Putamen (tissue), 1 donor: ENCODE data around the gene AP2B1.
"Not testable (repeated sequence)": the region's sequence is repeated elsewhere in the genome, so short reads cannot be mapped to it uniquely, and the experiment has no call there.

Source experiments
- DNase-seq: peaks from one replicate; pipeline ENCODE4 v3.0.0-alpha.2; 2016; ENCODE audit warnings: low spot score

The AP2B1 gene

GRCh38 chr17:35748979-35749378 is 161.9 kb downstream of the AP2B1 start:
- no peak for DNase-seq

DNA sequence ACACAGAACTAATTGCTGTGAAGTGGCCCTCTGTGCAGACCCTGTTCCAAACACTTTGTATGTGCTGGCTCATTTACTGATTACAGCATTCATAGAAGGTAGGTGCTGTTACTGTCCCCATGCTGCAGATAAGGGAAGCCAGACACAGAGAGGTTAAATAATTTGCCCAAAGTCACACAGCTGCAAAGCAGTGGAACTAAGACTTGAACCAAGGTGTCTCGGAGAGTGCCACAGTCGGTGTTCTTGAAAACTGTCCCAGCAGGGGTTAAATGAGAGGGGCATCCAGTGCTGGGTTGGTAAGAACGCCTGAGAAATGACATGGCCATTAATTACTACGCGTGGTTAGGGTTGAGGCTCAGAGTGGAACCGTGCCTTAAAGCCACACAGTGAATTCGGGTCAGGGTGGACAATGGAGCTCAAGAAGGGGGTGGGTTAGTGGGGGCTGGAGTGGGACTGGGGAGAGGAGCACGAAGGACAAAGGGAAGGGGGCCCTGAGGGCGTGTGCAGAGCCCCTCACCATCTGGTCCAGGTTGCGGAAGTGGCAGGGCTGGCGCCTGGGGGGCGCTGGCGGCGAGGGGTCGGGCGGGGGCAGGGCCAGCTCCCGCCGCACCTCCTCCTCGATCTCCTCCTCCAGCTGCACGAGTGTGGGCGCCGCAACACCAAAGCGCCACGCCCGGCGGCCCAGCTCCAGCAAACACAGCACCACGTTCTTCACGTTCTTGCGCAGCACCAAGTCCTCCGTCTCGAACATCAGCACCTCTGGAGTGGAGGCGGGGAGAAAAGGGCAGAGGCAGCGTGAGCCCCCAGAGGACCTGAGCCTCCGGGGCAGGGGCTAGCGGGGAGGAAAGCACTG is 162.7 kb downstream of the AP2B1 start:
- no peak for DNase-seq

DNA sequence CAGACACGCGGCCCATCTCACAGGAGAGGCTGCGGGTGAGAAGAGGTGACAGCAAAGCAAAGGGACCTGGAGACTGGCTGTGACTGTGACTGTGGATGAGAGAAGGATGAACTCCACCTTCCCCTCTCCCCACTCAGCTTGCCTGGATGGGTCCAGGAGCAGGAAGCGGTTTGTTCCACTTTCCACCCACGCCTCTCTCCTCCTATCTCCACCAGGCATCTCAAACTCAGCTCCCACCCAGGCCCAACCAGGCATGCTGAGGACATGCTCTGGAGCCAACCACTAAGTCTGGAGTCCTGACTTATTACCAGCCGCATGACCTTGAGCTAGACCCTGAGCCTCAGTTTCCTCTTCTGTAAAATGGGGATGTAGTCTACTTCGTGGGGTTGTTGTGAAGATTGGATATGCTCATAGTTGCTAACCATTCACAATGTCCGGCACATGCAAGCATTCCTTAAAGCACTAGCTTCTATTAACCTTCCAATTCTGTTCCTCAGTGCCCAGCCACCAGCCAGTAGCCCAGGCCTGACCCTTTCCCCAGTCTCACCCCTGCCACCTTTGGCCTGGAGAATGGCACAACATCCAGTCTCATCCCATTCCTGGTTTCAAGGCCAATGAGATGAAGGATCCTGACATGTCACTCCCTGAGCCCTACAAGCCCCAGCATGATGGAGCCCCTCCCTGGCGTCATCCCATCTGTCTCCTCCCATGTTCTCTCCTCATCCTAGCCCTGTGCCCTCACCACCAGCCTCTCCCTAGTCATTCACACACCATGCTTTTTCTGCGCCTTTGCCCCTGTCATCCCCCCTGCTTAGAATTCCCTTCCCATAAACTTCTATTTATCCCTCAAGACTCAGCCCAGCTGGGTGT is 163.6 kb downstream of the AP2B1 start:
- DNase-seq, result no peak

- not testable (repeated sequence) for DNase-seq
These were observed 164.4 kb downstream of the AP2B1 start for GRCh38 chr17:35751541-35751940.

DNA sequence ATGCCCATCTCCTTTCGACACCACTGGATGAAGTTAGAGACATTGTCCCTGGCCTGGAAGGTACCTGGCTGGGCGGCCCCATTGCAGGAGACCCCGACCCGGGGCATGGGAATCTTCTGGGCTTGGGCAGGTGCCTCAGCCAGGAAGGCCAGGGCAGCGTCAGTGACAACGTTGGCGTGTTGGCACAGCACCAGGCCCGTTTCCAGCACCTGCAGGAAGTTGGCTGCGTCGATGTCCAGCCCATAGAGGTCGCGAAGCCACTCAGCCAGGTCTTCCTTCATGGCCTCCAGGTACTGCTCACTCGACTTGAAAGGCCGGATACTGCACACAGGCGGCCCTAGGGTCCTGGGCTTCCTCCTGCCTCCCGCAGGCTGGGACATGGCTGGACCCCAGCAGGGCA is 165.3 kb downstream of the AP2B1 start:
- DNase-seq, result no peak

DNA sequence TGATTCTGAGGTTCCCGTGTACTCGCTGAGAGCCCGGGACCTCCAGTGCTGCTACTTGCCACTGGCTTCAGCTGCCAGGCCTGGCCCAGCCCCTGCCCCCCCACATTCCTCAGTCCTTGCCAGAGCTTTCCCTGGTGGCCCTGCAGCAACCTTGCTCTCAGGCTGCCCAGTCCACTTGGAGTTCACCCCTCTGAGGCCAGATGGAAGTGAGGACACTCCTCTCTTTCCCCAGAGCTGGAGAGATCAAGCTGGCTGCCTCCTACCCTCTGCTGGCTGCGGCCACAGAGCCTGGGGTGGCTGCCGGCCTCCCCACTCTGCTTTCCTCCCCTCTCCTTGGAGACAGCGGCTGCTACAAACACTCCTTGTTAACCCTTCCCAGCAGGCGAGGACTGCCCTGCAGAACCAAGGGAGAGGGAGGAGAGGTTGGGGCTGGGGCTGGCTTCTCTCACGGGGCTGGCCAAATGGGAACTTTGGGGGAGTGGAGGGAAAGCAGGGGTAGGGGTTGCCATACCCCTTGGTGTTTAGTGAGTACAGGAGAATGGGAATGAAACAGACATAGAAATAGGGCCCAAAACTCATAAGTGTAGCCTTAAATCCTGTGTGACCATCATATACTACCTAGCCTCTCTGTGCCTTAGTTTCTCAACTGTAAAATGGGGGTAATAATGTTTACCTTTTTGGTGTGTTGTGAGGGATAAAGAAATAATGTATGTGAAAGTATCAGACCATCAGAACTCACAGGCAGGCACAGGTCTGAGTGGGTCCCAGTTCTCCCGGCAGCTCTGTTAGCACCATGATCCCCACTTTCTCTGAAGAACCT is 166.0 kb downstream of the AP2B1 start, which contains the start of gene GAS2L2:
Gene GAS2L2, minus strand, starts transcription at position 295 of the 820 bp plus-strand sequence. CDS start 389 bp downstream, outside the sequence.
- no peak for DNase-seq

GRCh38 chr17:35757243-35757642 is 170.1 kb downstream of the AP2B1 start:
- DNase-seq, result no peak

- no peak for DNase-seq
These were observed 173.5 kb downstream of the AP2B1 start, which contains the start of gene C17orf50 for GRCh38 chr17:35760587-35760986. TSS of gene C17orf50 (plus strand) at chr17:35760887. CDS start at chr17:35760942, 55 bp downstream.

GRCh38 chr17:35761601-35762000 is 174.5 kb downstream of the AP2B1 start:
- no peak for DNase-seq

- DNase-seq, result no peak
These were observed 176.6 kb downstream of the AP2B1 start for GRCh38 chr17:35763767-35764122.

DNA sequence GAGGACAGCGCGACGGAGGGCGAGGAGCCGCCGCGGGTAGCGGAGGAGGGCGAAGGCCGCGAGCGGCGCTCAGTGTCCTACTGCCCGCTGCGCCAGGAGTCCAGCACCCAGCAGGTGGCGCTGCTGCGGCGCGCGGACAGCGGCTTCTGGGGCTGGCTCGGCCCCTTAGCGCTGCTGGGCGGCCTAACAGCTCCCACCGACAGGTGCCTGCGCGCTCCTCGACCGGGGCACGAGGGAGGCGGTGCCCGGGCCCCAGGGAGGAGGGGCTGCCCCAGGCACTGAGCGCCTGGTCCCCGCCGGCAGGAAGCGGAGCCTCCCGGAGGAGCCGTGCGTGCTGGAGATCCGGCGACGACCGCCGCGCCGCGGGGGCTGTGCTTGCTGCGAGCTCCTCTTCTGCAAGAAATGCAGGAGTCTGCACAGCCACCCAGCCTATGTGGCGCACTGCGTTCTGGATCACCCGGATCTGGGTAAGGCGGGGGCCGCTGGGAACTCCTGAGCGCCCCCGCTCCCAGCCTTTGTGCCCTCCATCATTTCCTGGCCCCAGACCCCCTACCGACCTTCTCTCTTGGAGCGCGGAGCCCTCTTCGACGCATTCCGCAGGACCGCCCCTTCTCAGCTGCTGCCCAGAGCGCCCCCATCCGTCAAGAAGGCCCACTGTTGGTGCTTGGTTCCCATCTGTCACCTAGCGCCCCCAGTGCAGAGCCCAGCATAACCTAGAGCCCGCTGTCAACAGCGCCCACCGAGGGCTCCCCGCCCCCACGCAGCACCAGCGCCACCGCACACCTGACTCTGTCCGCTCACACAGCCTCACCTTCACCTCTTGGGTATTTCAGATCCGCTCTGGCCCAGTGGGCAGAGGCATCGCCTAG is 177.2 kb downstream of the AP2B1 start:
- peak; percentile 77 for DNase-seq

DNA sequence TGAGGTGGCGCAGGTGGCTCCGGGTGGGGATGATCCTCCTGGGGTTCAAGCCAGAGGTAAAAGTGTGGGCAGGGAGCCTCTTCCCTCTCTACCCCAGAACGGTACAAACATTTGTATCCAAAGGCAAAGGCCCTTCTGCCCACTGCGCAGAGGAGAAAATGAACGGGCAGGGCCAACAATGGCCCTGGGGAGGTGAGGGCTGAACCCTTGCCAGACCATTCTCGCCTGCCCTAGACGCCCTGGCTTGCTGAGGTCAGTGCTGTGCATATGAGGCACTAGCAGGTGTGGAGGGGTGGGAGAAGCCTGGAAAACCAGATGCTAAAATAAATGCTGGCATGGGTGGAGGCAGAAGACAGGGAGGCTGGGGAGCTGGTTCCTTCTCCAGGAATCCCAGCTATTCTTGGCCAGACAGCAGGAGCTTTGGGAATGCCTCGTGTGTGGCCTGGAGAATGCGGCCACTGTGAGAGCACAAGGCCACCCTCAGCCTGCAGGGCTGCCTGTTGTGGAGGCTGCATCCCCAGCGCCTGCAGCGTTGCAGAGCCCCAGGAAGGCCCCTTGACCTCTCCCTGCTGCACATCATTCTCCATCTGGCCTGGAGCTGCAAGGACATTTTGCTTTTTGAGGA is 178.1 kb downstream of the AP2B1 start:
- DNase-seq, result no peak

DNA sequence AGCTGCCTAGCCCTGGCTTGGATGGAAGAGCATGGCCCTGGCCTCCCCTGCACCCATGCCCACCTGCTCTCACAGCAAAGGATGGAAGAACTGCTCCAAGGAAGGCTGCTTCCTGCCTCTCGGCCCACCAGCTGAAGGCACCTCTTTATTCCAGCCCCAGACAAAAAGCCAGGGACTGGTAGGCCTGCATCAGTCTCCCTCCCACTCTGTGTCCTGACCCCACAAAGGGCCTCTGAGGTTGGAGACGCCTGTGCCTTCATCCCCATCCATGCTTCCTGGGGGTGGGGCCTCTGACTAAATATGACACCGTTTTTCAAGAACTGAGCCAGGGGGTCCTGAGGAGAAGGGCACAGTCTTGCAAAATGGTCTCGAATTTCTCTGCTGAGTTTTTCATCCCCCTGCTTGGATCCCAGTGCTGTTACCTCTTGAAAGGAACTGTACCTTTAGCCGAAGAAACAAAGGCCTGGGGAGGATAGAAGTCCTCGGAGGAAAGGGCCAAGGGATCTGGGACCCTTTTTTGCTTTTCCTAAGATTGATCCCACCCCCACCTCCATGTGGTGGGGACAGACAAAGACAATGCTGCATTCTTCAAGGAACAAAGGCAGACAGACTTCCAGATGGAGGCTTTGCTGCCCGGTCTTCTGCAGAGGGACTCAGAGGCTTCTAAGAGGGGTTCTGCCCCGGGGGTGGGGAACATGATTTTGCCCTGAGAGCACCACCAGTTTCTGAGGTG is 178.8 kb downstream of the AP2B1 start:
- no peak for DNase-seq

DNA sequence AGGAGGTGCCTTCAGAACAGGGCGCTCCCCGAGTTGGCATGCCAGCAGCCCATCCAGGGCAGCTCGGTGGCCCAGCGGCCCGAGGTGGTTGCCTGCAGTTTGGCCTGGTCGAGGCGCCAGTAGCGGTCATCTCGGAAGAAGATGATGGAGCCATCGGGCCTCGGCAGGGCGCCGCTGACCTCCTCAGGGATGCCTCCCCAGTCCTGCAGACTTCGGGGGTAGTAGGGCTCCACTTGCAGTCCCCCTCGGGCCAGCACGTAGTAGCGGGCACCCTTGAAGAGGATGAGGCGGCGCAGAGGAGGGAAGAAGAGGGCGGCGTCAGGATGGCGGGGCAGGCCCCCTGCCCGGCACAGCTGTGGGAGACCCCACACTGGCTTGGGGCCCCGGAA is 179.4 kb downstream of the AP2B1 start:
- no peak for DNase-seq

DNA sequence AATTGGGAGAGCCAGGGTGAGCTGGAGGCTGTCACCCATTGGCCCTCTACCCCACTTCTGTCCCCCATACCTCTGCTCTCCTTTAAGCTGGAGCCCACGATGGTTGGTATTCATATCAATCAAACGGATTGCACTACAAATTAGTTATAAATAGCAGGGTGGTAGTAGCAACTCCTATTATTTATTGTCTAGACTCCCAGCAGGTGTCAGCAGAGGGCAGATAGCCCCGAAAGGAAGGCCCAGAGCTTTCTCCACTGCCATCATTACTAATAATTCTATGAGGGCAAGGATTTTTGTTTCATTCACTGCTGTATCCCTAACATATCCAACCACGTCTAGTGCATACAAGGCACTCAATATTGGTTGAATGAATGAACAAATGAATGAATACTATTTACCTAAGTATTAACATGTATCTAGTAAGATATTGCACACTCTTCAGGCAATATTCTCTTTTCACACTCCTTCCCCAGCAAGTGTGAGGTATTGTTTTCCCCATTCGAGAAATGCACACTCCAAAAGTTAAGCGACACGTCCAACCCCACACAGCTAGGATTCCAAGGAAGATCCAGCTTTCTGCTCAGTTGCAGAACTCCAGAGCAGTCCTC is 179.9 kb downstream of the AP2B1 start:
- DNase-seq, result peak; percentile 25

- no peak for DNase-seq
These were observed 181.7 kb downstream of the AP2B1 start for GRCh38 chr17:35768797-35769196.

DNA sequence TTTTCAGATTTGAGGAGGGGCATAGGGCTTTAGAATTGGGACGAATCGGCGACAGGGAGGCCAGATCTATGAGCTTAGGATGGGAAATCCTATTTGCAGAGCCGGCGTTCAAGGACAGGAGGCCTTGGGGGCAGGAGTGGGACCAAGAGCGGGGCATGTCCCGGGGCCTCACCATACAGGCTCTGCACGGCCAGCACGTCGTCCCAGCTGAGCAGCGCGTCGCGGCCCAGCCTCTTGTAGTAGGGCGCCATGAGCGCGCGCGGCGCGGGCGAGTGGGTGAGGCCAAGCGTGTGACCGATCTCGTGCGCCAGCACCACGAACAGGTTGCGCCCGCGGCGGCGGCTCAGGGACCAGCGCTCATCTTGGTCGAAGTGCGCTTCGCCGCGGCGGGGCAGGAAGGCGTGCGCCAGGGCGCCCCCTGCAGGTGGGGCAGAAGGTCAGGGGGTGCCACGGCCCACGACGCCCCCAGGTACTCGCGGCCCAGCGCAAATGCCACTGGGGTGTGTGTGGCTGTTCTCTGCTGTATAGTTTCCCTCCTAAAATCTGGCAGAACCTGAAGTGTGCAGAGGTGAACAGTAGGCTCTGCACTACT is 182.9 kb downstream of the AP2B1 start:
- no peak for DNase-seq

DNA sequence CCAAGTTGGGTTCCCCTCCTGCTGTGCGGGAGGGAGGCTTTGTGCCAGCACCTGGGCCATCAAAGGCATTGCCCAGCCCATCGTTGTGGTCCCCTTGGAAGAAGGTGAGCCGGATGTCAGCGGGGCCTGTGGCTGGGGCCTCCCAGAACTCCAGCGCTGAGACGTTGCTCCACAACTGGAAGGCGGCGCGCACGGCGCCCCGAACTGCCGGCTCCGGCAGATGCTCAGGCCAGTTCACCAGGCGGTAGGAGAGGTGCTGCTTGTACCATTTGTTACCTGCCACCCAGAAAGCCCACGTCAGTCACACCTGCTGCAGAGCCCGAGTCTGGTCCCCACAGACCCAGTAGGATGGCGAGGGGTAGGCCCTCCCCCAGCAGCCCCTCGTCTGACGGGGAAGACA is 186.0 kb downstream of the AP2B1 start:
- no peak for DNase-seq
